GM10847 (cell line): Measurements from ENCODE around the gene IQUB.

Experiments used
- POLR2A ChIP-seq: IDR thresholded peaks from 2 replicates; pipeline ENCODE4 v1.6.1; 2011; ENCODE audit not compliant: insufficient read length; ENCODE audit errors: extremely low read depth

IQUB gene

DNA sequence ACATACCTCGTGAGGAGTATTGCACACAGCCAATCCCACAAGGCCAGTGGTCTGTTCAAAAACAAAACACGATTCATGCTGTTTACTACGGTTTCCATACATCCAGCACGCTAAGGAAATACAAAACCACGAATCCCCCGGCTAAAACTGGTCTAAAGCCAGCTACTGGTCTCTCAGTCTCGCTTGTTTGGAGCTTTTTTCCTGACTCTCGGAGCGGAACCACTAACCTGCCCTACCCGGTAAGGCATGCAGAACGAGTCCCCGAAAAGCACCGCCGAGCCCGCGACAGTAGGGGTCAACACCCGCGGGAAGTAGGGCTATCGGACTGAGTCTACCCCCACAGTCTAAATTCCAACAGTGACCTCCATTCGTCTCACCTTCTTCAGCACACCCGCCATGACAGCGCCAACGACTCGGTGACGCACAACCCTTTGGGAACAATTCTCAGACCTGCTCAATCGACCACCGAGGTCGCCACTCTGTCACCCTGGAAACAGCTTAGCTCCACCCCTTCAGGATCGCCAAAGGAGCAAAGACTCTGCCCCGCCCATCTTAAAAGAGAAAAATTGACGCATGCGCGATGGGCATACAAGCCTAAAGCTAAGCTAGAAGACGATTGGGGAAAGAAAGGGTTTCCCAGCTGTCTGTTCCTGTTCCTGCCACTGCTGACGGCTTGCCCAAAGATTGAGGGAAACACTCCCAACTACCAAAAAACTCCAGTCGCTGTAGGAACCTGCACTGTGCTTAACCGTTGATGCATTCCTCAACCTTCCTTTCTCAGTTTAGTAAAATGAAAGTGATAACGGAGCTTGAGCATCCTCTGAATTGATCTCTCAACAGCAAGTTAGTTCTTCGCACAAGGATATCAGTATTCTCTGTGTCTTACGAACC lies 23.2 kb upstream of the IQUB start, which contains the start of gene NDUFA5:
Gene NDUFA5, minus strand, starts transcription at position 421 of the 891 bp plus-strand sequence. Its CDS starts 23 bp downstream, at position 398.
- TF ChIP-seq POLR2A: peak; percentile 58

DNA sequence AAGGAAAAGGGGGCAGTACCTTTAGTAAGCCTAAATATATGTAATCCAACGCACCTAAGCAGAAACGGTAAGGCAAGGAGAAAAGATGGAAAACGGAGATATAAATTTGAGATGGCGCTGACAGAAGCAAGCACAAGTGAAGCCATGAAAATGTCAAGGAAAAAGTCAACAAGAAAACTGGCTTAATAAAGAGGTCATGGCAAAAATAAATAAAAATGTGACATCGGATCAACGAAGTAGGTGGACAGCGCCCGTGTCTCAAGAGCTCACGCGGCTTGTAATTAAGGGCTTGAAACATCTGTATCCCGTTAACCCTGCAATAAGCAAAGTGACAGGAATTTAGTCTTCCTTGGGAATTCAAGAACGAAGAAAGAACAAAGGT lies 22.6 kb upstream of the IQUB start:
- no peak for TF ChIP-seq POLR2A

DNA sequence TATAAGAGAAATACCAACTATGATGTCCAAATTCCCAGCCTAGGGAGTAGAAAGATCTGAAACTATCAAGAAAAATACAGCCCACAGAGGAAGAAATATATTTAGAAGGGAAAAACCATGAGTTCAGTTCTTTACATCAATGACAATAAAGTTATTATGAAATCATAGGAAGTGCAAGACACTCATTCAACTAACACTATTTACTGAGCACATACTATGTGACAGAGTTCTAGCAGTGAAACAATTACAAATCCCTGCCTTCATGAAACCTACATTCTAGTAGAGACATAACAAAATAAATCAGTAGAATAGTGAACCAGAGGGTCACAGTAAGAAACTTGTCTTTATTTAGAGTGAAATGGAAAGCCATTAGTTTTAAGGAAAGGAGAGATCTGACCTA lies 21.1 kb upstream of the IQUB start:
- TF ChIP-seq POLR2A: no peak

DNA sequence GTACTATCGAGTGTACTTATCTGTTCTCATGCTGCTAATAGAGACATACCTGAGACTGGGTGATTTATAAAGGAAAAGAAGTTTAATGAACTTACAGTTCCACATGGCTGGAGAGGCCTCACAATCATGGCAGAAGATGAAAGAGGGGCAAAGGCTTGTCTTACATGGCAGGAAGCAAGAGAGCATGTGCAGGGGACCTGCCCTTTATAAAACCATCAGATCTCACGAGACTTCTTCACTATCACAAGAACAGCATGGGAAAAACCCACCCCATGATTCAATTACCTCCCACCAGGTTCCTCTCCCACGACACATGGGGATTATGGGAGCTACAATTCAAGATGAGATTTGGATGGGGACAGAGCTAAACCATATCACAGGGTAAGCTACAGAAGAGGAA lies 18.8 kb upstream of the IQUB start:
- TF ChIP-seq POLR2A: no peak

GRCh38 chr7:123552641-123553040 lies 18.2 kb upstream of the IQUB start:
- no peak for TF ChIP-seq POLR2A

- no peak for TF ChIP-seq POLR2A
Measured at GRCh38 chr7:123548406-123548805, 14.0 kb upstream of the IQUB start.

DNA sequence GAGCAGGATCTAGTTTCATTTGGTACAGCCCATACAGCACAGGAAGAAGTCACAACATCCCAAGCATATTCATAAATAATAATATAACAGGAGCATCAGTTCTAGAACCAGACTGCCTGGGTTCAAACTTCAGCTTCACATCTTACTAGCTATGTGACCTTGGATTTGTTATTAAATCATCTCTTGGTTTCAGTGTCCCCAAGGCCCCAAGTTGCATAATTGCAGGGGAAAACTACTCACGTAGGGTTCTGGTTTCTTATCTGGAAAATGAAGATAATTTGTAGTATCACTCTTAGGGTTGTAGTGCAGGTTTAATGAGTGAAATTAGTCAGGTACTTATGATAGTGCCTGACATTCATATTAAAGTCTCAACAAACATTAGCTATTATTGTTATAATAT lies 5.5 kb upstream of the IQUB start:
- no peak for TF ChIP-seq POLR2A

DNA sequence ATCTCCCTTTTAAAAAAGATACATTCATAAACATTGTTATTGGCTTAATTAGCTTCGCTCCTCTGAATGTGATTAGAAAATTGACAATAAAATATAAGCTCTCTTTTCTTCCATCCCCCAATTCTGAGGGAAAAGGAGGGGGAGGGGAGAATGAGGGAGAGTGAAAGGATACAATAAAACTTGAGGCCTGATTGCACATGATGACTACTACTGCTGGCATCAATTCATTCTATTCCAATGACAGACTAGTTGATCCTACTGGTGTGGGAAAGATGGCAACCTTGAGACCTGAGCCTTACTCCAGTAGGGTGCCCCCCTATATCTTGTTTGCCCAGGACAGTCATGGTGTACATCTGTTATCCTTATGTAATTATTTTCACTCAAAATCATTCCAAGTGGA lies 4.5 kb upstream of the IQUB start:
- TF ChIP-seq POLR2A: no peak

GRCh38 chr7:123538189-123538714 lies 3.9 kb upstream of the IQUB start:
- no peak for TF ChIP-seq POLR2A

DNA sequence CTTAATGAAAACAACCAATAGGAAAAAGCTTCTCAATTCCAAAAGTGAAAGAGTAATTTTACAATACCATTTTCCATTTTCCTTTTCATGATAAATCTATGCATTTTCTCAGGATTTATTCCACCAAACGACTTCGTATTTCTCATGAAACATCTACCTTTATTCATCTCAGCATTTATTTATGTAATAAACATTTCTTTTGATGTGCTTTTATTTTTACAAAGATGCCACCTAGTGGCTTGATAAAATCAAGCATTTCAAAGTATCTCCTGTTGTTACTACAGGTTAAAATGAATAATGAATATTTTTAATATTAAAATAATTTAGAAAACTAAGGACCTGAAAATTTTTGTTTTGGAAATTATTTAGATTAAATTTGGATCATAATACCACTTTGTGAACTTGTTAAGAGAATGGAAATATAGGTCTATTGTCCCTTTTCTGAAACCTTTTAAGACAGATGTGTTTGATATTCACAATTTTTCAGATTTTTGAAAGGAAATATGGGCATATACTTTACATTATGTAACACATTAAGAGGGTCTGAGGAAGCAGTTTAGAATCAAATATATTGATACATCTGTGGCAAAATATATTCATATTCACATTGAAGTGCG lies 2.7 kb upstream of the IQUB start:
- no peak for TF ChIP-seq POLR2A

DNA sequence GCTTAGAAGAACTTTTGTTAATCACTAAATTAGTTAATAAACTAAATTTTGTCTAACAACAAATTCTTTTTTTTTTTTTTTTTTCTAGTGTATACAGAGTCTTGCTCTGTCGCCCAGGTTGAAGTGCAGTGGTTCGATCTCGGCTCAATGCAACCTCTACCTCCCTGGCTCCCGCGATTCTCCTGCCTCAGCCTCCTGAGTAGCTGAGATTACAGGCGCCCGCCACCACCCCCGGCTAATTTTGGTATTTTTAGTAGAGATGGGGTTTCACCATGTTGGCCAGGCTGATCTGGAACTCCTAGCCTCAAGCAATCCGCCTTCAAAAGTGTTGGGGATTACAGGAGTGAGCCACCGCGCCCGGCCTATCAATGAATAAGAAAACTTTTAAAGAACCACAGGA lies 1.1 kb upstream of the IQUB start:
- TF ChIP-seq POLR2A: no peak

DNA sequence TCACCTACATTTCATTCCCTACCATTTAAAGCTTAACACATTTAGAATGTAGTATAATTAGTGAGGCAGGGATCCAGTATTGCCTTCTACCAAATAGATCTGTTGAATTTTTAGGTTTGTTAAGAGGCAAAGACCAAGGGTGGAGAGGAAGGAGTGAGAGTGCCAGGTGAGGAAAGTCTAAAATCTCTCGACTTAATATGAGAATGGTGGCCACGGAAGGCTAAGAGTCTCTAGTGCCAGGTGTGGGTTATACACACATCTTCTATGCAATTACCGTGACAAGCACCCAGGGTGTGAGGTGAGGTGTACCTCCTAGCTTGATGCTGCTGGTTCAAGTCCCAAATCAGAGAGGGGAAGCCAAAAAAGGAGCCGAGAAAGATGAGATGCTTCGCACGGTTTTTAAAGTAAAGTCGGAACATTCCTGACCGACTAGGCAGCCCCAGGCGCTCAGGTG lies 439 bp downstream of the IQUB start:
- TF ChIP-seq POLR2A: no peak

DNA sequence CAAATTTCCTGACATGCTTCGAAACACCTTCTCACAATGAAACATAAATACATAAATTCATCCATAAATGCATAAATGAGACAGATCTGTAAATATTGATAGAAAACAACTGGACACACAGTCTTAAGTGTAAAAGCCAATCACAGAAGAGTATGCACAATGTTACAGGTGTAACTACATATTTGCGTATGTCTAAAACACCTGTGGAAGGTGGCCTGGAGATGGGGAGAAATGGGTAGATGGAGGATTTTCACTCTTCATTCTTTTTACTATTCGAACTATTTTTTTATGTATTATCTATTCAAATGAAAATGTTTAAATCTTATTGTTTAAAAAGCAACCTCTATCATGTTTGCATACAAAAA lies 860 bp downstream of the IQUB start:
- no peak for TF ChIP-seq POLR2A

DNA sequence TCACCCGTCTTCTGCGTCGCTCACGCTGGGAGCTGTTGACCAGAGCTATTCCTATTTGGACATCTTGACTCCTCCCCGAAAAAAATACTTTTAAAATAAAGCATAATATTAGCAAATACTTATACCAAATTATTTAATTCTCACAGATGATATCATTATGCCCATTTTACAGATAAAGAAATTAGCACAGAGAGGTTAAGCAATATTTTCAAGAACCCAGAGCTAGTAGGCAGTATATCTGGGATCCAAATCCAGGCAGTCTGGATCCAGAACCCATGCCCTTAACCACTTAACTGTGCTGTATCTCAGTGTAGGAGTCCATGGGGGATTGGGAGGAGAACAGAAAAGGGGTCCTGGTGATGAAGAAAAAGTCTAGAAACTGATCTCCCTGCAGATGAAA lies 6.1 kb downstream of the IQUB start:
- TF ChIP-seq POLR2A: no peak

DNA sequence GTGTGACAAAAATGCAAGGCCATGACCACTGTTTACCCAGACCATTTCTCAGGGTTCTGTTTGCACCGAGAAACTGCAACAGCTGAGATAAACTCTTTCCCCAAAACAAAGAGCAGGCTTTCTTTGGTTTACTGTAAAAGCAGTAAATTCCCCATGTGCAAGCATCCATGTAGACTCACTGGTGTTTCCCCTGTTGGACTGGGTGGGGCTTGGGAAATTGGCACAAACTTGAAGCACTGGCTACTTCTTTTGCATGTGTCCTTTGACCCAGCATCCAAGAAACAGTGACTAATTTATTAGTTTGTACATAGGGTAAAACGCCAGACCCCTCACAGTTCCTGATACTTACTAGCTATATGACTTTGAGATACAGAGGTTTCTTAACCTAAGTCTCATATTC lies 12.3 kb downstream of the IQUB start:
- no peak for TF ChIP-seq POLR2A

- no peak for TF ChIP-seq POLR2A
Measured at GRCh38 chr7:123505221-123505620, 29.2 kb downstream of the IQUB start.
